ENCODE data around the gene SMIM5. TPM values are rescaled to one million over a fixed set of nuclear protein-coding genes. Genes with fewer than 3 reads are reported as not detected.

SMIM5 gene
- polyA plus RNA-seq, 3 donors: 0.15 to 3.3 (median 0.43) TPM

- Histone ChIP-seq H3K27me3 (ENCODE audit: control insufficient read depth in 2 of 2, insufficient read depth in 2 of 2, low read length in 2 of 2) (no peaks in the 10 kb centered on the region), H3K79me2 (ENCODE audit: insufficient read depth, low read length) (peaks cover 20% of the 10 kb centered on the region), H2AFZ (ENCODE audit: insufficient read depth, low read depth, low read length, poor library complexity, severe bottlenecking) (no peak overlapping the region), H3K4me3 (replicated peaks in 1 of 3; ENCODE audit: low read depth in 2 of 3, low read length in 3 of 3) (no peak overlapping the region), H3K4me1 (ENCODE audit: control insufficient read depth in 1 of 2, insufficient read depth in 2 of 2, low read length in 2 of 2) (peaks cover 8% of the 10 kb centered on the region in 2 donors), H4K20me1 (ENCODE audit: insufficient read depth, low read length) (peaks cover 45% of the 10 kb centered on the region), H3K27ac (ENCODE audit: low read depth in 1 of 2, low read length in 2 of 2) (no peak overlapping the region), H3K9ac (ENCODE audit: insufficient read depth, low read length, poor library complexity, severe bottlenecking) (no peak overlapping the region), H3K36me3 (replicated peaks in 1 of 2; ENCODE audit: control insufficient read depth in 1 of 2, insufficient read depth in 2 of 2, low read length in 2 of 2) (peaks cover 14 to 41% of the 10 kb centered on the region in 2 donors), H3K4me2 (replicated peaks; ENCODE audit: extremely low read depth, low read length, poor library complexity, severe bottlenecking) (no peak overlapping the region), H3K9me3 (replicated peaks in 1 of 2; ENCODE audit: control insufficient read depth in 1 of 2, insufficient read depth in 1 of 2, low read length in 2 of 2) (no peaks in the 10 kb centered on the region)
- 93% methylated on average over 26 of the region's 28 CpGs for WGBS (ENCODE audit: insufficient coverage)
- Mint-ChIP-seq H3K27me3 (ENCODE audit: low read depth in 3 of 3) (no peaks in the 10 kb centered on the region), H3K4me1 (peaks cover 10% of the 10 kb centered on the region), H3K4me3 (no peak overlapping the region), H3K36me3 (peaks cover 5 to 43% of the 10 kb centered on the region in 2 donors), H3K9me3 (no peaks in the 10 kb centered on the region), H3K27ac (no peak overlapping the region)
- no peak for TF ChIP-seq CTCF (IDR thresholded peaks at IDR 0.05)
- no peak for DNase-seq
- intact Hi-C loops (cut with micrococcal nuclease): no loop called here
Observed at GRCh38 chr17:75594499-75595283, 38.5 kb upstream of the SMIM5 start.

GRCh38 chr17:75595284-75595919 is 37.8 kb upstream of the SMIM5 start:
- no peak overlapping the region for H3K4me3 ChIP-seq (replicated peaks in 1 of 3; ENCODE audit: low read depth in 2 of 3, low read length in 3 of 3)
- intact Hi-C loops (cut with micrococcal nuclease): no loop called here
- Mint-ChIP-seq H3K4me3 (no peak overlapping the region), H3K27me3 (ENCODE audit: low read depth in 3 of 3) (no peaks in the 10 kb centered on the region), H3K9me3 (no peaks in the 10 kb centered on the region), H3K4me1 (peaks cover 6% of the 10 kb centered on the region), H3K27ac (no peak overlapping the region), H3K36me3 (peaks cover 5 to 43% of the 10 kb centered on the region in 2 donors)
- H3K27me3 ChIP-seq (ENCODE audit: control insufficient read depth in 2 of 2, insufficient read depth in 2 of 2, low read length in 2 of 2): no peaks in the 10 kb centered on the region
- over 99% methylated on average over 10 of the region's 13 CpGs for WGBS (ENCODE audit: insufficient coverage)
- H3K79me2 ChIP-seq (ENCODE audit: insufficient read depth, low read length): peaks cover 13% of the 10 kb centered on the region
- H3K36me3 ChIP-seq (replicated peaks in 1 of 2; ENCODE audit: control insufficient read depth in 1 of 2, insufficient read depth in 2 of 2, low read length in 2 of 2): peaks cover 14 to 38% of the 10 kb centered on the region in 2 donors
- H4K20me1 ChIP-seq (ENCODE audit: insufficient read depth, low read length): peaks cover 38% of the 10 kb centered on the region
- no peaks in the 10 kb centered on the region for H3K9me3 ChIP-seq (replicated peaks in 1 of 2; ENCODE audit: control insufficient read depth in 1 of 2, insufficient read depth in 1 of 2, low read length in 2 of 2)
- H3K27ac ChIP-seq (ENCODE audit: low read depth in 1 of 2, low read length in 2 of 2): no peak overlapping the region
- no peak overlapping the region for H3K4me2 ChIP-seq (replicated peaks; ENCODE audit: extremely low read depth, low read length, poor library complexity, severe bottlenecking)
- TF ChIP-seq CTCF (IDR thresholded peaks at IDR 0.05): no peak
- DNase-seq: no peak
- H2AFZ ChIP-seq (ENCODE audit: insufficient read depth, low read depth, low read length, poor library complexity, severe bottlenecking): no peak overlapping the region
- no peak overlapping the region for H3K9ac ChIP-seq (ENCODE audit: insufficient read depth, low read length, poor library complexity, severe bottlenecking)
- H3K4me1 ChIP-seq (ENCODE audit: control insufficient read depth in 1 of 2, insufficient read depth in 2 of 2, low read length in 2 of 2): peaks cover under 1 to 1% of the 10 kb centered on the region in 2 donors

Data from CD14-positive monocyte (primary cell).